NCI-H510A (cell line): Measurements from ENCODE around the gene FRYL.
"Not testable (repeated sequence)": the region's sequence is repeated elsewhere in the genome, so short reads cannot be mapped to it uniquely, and the experiment has no call there.

ENCODE experiments used
- DNase-seq: peaks from one replicate; lab custom pipeline; 2025; lab: John Stamatoyannopoulos, UW

The FRYL gene

DNA sequence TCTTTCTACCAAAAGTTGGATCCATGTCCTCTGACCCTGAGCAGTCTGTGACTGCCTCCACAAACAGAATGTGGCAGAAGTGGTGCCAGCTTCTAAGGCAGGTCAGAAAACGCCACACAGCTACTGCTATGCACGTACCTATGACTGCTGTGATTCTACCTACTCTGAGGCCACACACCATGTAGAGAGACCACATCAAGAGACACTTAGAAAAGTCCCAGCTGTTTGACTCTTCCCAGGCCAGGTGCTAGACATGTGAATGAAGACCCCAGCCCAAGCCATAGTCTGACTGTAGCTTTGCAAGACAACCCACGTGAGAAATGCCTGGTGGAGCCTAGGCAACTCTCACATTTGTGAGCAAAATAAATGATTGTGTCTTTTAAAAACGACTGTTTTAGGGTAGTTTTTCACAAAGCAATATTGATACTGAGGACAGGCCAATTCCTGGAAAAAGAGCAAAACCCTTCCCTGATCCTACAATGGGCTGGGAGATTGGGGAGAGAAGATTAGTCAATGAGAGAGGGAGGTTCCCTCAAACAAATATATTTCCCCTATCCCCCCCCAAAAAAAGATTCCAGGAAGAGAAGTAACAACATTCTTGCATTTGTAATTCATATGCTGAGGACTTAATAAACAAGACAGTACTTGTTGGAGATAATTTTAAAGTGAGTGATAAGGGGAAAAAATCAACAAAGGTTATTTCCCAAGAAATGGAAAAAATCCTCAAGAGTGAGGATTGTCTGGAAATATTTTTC lies 33.3 kb downstream of the FRYL start:
- DNase-seq = no peak

GRCh38 chr4:48745223-48745622 lies 34.9 kb downstream of the FRYL start:
- not testable (repeated sequence) for DNase-seq

DNA sequence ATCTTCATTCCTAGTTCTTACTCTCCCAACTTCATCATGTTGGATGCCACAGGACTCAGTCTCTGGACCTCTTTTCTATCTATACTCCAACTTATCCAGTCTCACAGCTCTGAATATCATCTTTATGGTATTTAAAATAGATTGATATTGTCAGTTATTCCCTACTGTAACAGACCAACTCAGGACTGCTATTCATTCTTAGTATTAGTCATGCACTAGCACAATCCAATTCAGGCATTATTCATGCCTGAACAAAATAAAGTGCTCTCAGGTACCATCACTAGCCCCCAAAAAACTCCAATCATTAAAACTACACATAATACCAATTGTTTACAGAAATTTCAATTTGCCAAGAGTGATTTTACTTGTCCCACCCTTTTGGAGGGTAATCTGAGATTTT lies 37.7 kb downstream of the FRYL start:
- no peak for DNase-seq

DNA sequence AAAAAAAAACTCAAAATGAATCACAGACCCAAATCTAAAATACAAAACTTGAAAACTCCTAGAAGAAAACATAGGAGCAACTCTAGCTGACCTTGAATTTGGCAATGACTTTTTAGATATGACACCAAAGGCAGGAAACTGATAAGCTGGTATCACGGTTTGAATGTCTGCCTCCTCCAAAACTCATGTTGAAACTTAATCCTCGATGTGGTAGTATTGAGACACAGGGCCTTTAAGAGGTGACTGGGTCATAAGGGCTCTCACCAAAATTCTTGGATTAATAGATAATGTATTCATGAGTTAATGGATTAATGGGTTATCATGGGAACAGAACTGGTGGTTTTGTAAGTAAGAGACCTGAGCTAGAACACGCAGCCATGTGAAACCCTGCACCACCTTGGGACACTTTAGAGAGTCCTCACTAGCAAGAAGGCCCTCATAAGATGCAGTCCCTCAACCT lies 40.5 kb downstream of the FRYL start:
- DNase-seq = no peak

- no peak for DNase-seq
Measured at GRCh38 chr4:48738856-48739255, 41.2 kb downstream of the FRYL start.

GRCh38 chr4:48728906-48729496 lies 51.1 kb downstream of the FRYL start:
- not testable (repeated sequence) for DNase-seq

GRCh38 chr4:48727666-48728459 lies 52.2 kb downstream of the FRYL start:
- DNase-seq = no peak

GRCh38 chr4:48725414-48725813 lies 54.7 kb downstream of the FRYL start:
- no peak for DNase-seq

DNA sequence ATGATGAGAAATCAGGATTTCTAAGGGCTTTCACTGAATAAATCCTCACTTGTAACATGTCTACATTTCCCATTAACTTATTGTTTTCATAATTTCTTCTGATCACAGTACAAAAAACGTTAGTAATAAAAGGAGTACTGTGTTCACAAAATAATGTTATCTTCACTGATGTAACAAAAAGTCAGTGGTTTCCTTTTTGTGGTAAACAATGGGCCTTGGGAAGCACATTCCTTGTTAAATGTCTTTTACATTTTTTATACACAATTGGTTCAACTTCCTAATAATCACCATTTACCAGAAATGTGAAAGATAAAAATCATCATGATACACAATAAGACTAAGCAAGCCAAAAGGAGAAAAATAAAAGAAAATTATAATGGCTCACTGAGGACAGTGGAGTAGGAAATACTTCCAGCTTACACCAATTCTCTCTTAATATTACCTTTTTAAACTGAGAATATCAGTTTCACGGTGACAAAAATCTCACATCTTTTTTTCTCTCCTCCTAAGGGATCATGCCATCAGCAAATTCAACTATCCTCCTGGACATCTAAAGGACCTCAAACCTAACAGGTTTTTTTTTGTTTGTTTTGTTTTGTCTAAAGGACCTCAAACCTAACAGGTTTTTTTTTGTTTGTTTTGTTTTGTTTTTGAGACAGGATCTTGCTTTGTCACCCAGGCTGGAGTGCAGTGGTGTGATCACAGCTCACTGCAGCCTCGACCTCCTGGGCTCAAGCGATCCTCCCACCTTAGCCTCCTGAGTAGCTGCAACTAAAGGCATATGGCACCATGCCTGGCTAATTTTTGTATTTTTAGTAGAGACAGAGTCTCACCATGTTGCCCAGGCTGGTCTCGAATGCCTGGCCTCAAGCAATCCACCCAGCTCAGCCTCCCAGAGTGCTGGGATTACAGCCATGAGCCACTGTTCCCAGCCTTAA lies 57.3 kb downstream of the FRYL start:
- DNase-seq = no peak

DNA sequence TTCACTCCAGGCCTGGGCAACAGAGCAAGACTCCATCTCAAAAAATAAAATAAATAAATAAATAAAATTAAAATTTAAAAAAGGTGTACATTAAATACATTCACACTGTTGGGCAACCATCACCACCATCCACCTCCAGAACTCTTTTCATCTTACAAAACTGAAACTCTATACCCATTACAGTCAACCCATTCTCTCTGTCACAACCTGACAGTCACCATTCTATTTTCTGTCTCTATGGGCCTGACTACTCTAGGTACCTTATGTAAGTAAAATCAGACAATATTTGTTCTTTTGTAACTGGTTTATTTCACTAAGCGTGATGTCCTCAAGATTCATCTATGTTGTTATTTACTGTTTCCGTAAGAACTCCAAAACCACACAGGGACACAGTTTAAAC lies 59.6 kb downstream of the FRYL start:
- DNase-seq = no peak

- no peak for DNase-seq
Measured at GRCh38 chr4:48718818-48719465, 61.1 kb downstream of the FRYL start.

DNA sequence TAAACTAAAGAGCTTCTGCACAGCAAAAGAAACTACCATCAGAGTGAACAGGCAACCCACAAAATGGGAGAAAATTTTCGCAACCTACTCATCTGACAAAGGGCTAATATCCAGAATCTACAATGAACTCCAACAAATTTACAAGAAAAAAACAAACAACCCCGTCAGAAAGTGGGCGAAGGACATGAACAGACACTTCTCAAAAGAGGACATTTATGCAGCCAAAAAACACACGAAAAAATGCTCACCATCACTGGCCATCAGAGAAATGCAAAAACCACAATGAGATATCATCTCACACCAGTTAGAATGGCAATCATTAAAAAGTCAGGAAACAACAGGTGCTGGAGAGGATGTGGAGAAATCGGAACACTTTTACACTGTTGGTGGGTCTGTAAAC lies 63.8 kb downstream of the FRYL start:
- not testable (repeated sequence) for DNase-seq

DNA sequence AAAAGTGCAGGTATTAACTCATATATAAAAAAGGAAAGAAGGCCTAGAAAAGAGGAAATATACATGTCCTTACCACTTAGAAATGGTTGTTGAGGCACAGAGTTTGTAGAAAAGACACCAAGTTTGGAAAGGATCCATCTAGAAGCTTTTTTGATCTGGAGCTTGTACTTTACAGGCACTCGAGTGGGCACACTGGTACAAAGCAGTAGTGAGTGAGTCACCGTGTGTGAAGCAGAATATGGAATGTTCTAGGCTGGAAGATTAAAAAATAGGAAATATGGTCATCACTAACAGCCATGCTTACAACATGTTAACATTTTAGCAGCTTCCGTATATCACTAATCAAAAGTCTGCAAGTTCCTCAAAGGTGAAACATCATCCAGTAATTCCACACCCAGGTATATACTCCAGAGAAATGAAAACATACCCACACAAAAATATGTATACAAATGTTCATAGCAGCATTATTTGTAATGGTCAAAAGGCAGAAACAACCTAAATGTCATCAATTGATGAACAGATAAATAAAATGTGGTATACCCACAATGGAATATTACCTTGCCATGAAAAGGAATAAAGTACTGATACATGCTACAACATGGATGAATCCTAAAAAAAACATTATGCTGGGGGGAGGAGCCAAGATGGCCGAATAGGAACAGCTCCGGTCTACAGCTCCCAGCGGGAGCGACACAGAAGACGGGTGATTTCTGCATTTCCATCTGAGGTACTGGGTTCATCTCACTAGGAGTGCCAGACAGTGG lies 69.5 kb downstream of the FRYL start:
- DNase-seq = no peak

DNA sequence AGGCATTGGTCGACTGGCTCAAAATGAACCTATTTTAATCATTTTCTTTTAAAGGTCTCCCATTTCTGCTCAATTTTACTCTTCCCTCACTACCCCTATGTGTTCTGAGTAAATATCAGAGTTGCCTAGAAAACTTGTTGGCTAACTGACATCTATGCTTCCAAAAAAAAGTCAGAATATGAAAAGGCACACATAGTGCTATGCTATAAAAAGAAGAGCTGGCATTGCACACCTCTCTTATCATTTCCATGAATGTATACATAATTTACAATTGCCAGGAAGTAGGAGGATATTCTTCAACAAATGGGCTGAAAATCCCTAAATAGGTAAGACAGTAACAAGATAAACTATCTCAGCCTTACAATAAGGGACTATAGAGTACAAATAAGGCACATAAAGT lies 70.2 kb downstream of the FRYL start:
- DNase-seq = no peak

DNA sequence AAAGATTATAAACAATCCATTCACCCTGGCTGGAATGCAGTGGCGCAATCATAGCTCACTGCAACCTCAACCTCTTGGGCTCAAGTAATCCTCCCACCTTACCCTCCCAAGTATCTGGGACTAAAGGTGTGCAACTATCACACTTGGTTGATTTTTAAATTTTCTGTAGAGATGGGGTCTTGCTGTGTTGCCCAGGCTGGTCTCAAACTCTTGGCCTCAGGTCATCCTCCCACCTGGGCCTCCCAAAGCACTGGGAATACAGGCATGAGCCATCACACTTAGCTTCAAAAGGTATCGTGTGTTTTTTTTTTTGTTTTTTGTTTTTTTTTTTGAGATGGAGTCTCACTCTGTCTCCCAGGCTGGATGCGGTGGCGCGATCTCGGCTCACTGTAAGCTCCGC lies 71.5 kb downstream of the FRYL start:
- no peak for DNase-seq

- DNase-seq = no peak
Measured at GRCh38 chr4:48706736-48707135, 73.3 kb downstream of the FRYL start.

DNA sequence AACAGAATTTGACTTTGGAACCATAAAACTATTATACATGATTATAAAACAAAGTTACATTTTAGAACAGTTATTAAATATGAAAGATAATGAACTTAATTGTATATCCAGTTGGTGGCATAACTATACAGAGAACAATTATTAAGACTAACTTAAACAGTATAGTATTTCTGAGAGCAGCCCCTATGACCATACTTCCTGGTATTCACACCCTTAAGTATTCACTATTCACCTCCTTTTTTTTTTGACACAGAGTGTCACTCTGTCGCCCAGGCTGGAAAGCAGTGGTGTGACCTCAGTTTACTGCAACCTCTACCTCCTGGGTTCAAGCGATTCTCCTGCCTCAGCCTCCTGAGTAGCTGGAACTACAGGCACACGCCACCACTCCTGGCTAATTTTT lies 74.5 kb downstream of the FRYL start:
- DNase-seq = no peak

GRCh38 chr4:48704091-48704802 lies 75.8 kb downstream of the FRYL start:
- DNase-seq = no peak

DNA sequence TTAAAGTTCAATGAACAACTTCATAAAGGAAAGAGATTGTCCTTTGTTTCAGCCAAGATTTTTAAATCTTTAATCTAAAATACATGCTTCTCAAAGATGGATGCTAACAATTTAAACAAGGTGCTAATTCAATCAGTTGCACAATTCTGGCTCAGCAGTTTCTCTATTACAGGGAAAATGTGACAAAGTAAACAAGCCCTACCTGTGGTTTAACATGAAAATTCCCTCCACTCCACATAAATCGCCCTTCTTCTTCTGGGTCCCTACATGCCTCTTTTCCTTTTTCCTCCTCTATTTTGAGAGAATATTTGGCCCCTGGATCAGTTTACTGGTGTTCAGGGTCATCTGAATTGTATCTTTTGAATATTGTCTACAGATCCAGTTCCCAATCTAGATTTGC lies 80.6 kb downstream of the FRYL start:
- DNase-seq = no peak
